K562 (cell line): ENCODE results near the gene TOX2. TPM values are rescaled to one million over a fixed set of nuclear protein-coding genes. Genes with fewer than 3 reads are reported as not detected.

Experiments
- BCL6 ChIP-seq: fragments of 250-450 bp; sonication (Bioruptor Pico); IDR thresholded peaks from 2 replicates; pipeline ENCODE4 v1.4.0; 2020
- DNMT1 ChIP-seq: fragments of 450-650 bp; IDR thresholded peaks from 2 replicates; pipeline ENCODE4 v1.6.1; 2016; ENCODE audit warnings: antibody characterized with exemption, mild to moderate bottlenecking
- GABPB1 ChIP-seq: sonication (generic); formaldehyde crosslinking; IDR thresholded peaks from 2 replicates; pipeline ENCODE4 v1.8.0; 2022; ENCODE audit warnings: mild to moderate bottlenecking, missing genetic modification reagents
- GABPB2 ChIP-seq: fragments of 250-450 bp; sonication (Bioruptor Pico); conservative IDR thresholded peaks from 2 replicates; pipeline ENCODE4 v1.5.1; 2021; ENCODE audit warnings: mild to moderate bottlenecking
- KLF1 ChIP-seq: fragments of 450-650 bp; IDR thresholded peaks from 2 replicates; pipeline ENCODE4 v1.6.1; 2016; ENCODE audit warnings: missing genetic modification characterization, missing compliant biosample characterization
- NFIC ChIP-seq: fragments of 450-650 bp; IDR thresholded peaks from 2 replicates; pipeline ENCODE4 v1.6.1; 2017; ENCODE audit warnings: mild to moderate bottlenecking, inconsistent platforms
- NR3C1 ChIP-seq: sonication (generic); formaldehyde crosslinking; IDR thresholded peaks from 2 replicates; pipeline ENCODE4 v1.8.1; 2022; ENCODE audit warnings: missing genetic modification reagents
- PRDM10 ChIP-seq: fragments of 450-650 bp; IDR thresholded peaks from 2 replicates; pipeline ENCODE4 v1.6.1; 2018; ENCODE audit not compliant: partially characterized antibody
- SIN3A ChIP-seq, 2 experiments: fragments of 150-350 bp in 1 of 2; IDR thresholded peaks; 2 replicates each; pipeline ENCODE4 v1.6.1; 2011 to 2016; ENCODE audit warnings: borderline replicate concordance in 2 of 2, low read depth in 2 of 2, low read length in 2 of 2, mild to moderate bottlenecking in 2 of 2, moderate library complexity in 2 of 2; ENCODE audit not compliant: control insufficient read depth in 1 of 2
- SP1 ChIP-seq: sonication (generic); formaldehyde crosslinking; IDR thresholded peaks from 2 replicates; pipeline ENCODE4 v1.8.1; 2022; ENCODE audit warnings: mild to moderate bottlenecking, missing genetic modification reagents
- TAF9B ChIP-seq: fragments of 450-650 bp; IDR thresholded peaks from 2 replicates; pipeline ENCODE4 v1.6.1; 2018; ENCODE audit warnings: mild to moderate bottlenecking; ENCODE audit not compliant: partially characterized antibody
- TFAP4 ChIP-seq: sonication (generic); formaldehyde crosslinking; IDR thresholded peaks from 2 replicates; pipeline ENCODE4 v1.8.0; 2022; ENCODE audit warnings: missing genetic modification reagents, mild to moderate bottlenecking, moderate library complexity, borderline replicate concordance
- U2AF1 ChIP-seq: fragments of 200-400 bp; formaldehyde crosslinking; optimal IDR thresholded peaks from 2 replicates; pipeline ENCODE3; 2017; ENCODE audit warnings: mild to moderate bottlenecking, low read depth, low read length, moderate library complexity
- ZBTB17 ChIP-seq: fragments of 450-650 bp; formaldehyde crosslinking; IDR thresholded peaks from 2 replicates; pipeline ENCODE4 v1.4.0; 2020; ENCODE audit warnings: mild to moderate bottlenecking
- ZNF41 ChIP-seq: fragments of 250-450 bp; sonication (Bioruptor Pico); conservative IDR thresholded peaks from 2 replicates; pipeline ENCODE4 v1.4.0; 2020; ENCODE audit warnings: mild to moderate bottlenecking
- ZNF583 ChIP-seq: fragments of 250-450 bp; sonication (Bioruptor Pico); IDR thresholded peaks from 2 replicates; pipeline ENCODE4 v1.4.0; 2020
- ZNF699 ChIP-seq: fragments of 250-450 bp; sonication (Bioruptor Pico); IDR thresholded peaks from 2 replicates; pipeline ENCODE4 v1.8.0; 2021; ENCODE audit warnings: mild to moderate bottlenecking, moderate library complexity; ENCODE audit not compliant: insufficient replicate concordance
- polyA plus RNA-seq, 8 experiments: library from polyadenylated mRNA; depleted of rRNA in 4 of 8; stranded (reverse) in 5 of 8; unstranded in 3 of 8; fragments of >200 nt; fragmentation: Nextera tagmentation in 2 of 8; fragmentation: Illumina TruSeq in 1 of 8; extraction: Ambion mirVana in 2 of 8; extraction: Trizol in 1 of 8; gene quantifications; 2 replicates each; pipeline versions ENCODE4 v1.2.1 to v1.2.3, GENCODE V29; 2011 to 2014; ENCODE audit warnings: inconsistent platforms in 1 of 8, missing spikeins in 1 of 8
- total RNA-seq, 7 experiments: library from RNA; depleted of rRNA in 6 of 7; stranded (reverse); fragments of >200 nt in 6 of 7; fragmentation: Illumina TruSeq in 2 of 7; extraction: Trizol in 2 of 7; gene quantifications; 2 replicates each; pipeline versions ENCODE4 v1.2.1 to v1.2.3, GENCODE V29; 2011 to 2021; ENCODE audit warnings: low replicate concordance in 1 of 7
- TF ChIP-seq, protein P1 (sequence below): fragments of 250-450 bp; sonication (Bioruptor Pico); IDR thresholded peaks from 2 replicates; pipeline ENCODE4 v1.8.0; 2021; ENCODE audit warnings: borderline replicate concordance, mild to moderate bottlenecking, moderate library complexity; ENCODE audit not compliant: poor library complexity, severe bottlenecking
- TF ChIP-seq, protein P2 (sequence below): fragments of 250-450 bp; sonication (Bioruptor Pico); IDR thresholded peaks from 2 replicates; pipeline ENCODE4 v1.9.0; 2021; ENCODE audit warnings: mild to moderate bottlenecking, inconsistent platforms
- TF ChIP-seq, protein P3 (sequence below), 2 experiments: fragments of 450-650 bp in 1 of 2; sonication (generic) in 1 of 2; formaldehyde crosslinking in 1 of 2; IDR thresholded peaks in 1 of 2; conservative IDR thresholded peaks in 1 of 2; 2 replicates each; pipeline versions ENCODE4 v1.6.1 to v1.8.1; 2016 to 2023; ENCODE audit warnings: mild to moderate bottlenecking in 2 of 2, moderate library complexity in 2 of 2, inconsistent platforms in 1 of 2, missing genetic modification reagents in 1 of 2

TOX2 gene
- total and polyA plus RNA-seq, 9 of the 15 experiments (the other 6 are each of a cell fraction or from before 2014, with no cell fraction given), result not detected

GRCh38 chr20:44010162-44010704 lies 95.6 kb downstream of the TOX2 start (continued):
- TF ChIP-seq SIN3A (IDR thresholded peaks at IDR 0.05; ENCODE audit: borderline replicate concordance in 2 of 2, control insufficient read depth in 1 of 2, low read depth in 2 of 2, low read length in 2 of 2), result no peak
- no peak for TF ChIP-seq ZBTB17 (CRISPR knock-in tag)
- TF ChIP-seq, protein P1, sequence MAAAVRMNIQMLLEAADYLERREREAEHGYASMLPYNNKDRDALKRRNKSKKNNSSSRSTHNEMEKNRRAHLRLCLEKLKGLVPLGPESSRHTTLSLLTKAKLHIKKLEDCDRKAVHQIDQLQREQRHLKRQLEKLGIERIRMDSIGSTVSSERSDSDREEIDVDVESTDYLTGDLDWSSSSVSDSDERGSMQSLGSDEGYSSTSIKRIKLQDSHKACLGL, result no peak
- TF ChIP-seq GABPB1, result no peak
- TF ChIP-seq DNMT1, result no peak
- no peak for TF ChIP-seq GABPB2 (CRISPR knock-in tag)
- TF ChIP-seq SP1 (CRISPR knock-in tag), result no peak
- no peak for TF ChIP-seq BCL6 (CRISPR knock-in tag)
- no peak for TF ChIP-seq NR3C1 (CRISPR knock-in tag)
- TF ChIP-seq NFIC, result peak; percentile 76
- no peak; the same call in 1 of the 2 replicates for TF ChIP-seq ZNF583 (CRISPR knock-in tag)
- TF ChIP-seq TAF9B, result no peak
- TF ChIP-seq U2AF1, result no peak
- TF ChIP-seq KLF1 (tag), result no peak
- TF ChIP-seq ZNF699 (CRISPR knock-in tag), result no peak
- no peak for TF ChIP-seq ZNF41
- no peak for TF ChIP-seq TFAP4
- TF ChIP-seq, protein P2, sequence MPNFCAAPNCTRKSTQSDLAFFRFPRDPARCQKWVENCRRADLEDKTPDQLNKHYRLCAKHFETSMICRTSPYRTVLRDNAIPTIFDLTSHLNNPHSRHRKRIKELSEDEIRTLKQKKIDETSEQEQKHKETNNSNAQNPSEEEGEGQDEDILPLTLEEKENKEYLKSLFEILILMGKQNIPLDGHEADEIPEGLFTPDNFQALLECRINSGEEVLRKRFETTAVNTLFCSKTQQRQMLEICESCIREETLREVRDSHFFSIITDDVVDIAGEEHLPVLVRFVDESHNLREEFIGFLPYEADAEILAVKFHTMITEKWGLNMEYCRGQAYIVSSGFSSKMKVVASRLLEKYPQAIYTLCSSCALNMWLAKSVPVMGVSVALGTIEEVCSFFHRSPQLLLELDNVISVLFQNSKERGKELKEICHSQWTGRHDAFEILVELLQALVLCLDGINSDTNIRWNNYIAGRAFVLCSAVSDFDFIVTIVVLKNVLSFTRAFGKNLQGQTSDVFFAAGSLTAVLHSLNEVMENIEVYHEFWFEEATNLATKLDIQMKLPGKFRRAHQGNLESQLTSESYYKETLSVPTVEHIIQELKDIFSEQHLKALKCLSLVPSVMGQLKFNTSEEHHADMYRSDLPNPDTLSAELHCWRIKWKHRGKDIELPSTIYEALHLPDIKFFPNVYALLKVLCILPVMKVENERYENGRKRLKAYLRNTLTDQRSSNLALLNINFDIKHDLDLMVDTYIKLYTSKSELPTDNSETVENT (CRISPR knock-in tag), result no peak
- TF ChIP-seq PRDM10, result no peak
- TF ChIP-seq, protein P3, sequence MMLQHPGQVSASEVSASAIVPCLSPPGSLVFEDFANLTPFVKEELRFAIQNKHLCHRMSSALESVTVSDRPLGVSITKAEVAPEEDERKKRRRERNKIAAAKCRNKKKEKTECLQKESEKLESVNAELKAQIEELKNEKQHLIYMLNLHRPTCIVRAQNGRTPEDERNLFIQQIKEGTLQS (IDR thresholded peaks at IDR 0.05), result no peak
- TF ChIP-seq, protein P3 (CRISPR knock-in tag; conservative IDR thresholded peaks at IDR 0.05), result no peak
